ENCODE results near the gene LRRC28.

The LRRC28 gene

GRCh38 chr15:99328106-99329072, 77.1 kb downstream of the LRRC28 start:
- FAIRE-seq, result peak; percentile 58
- TF ChIP-seq SPI1 (IDR thresholded peaks at IDR 0.05; ENCODE audit: low read depth, low read length), result no peak
- TF ChIP-seq POLR2AphosphoS5 (IDR thresholded peaks at IDR 0.05; ENCODE audit: low read depth, low read length), result no peak
- no peak for DNase-seq (ENCODE audit: insufficient read length, low spot score)

- TF ChIP-seq TAF1 (IDR thresholded peaks at IDR 0.05; ENCODE audit: low read depth, low read length) (no peak), POU2F2 (IDR thresholded peaks at IDR 0.05; ENCODE audit: low read depth, low read length) (no peak), SPI1 (IDR thresholded peaks at IDR 0.05; ENCODE audit: low read depth, low read length) (no peak), POLR2AphosphoS5 (IDR thresholded peaks at IDR 0.05; ENCODE audit: low read depth, low read length) (no peak), POLR2A (IDR thresholded peaks at IDR 0.05; ENCODE audit: low read depth, low read length) (no peak), PAX5 (IDR thresholded peaks at IDR 0.05; ENCODE audit: insufficient read depth, low read length, severe bottlenecking) (no peak)
- FAIRE-seq, result no peak
- DNase-seq (ENCODE audit: insufficient read length, low spot score), result no peak
These were observed 80.1 kb downstream of the LRRC28 start for GRCh38 chr15:99331381-99331780.

- TF ChIP-seq POLR2A (IDR thresholded peaks at IDR 0.05; ENCODE audit: low read depth, low read length) (no peak), POU2F2 (IDR thresholded peaks at IDR 0.05; ENCODE audit: low read depth, low read length) (no peak), TAF1 (IDR thresholded peaks at IDR 0.05; ENCODE audit: low read depth, low read length) (no peak), POLR2AphosphoS5 (IDR thresholded peaks at IDR 0.05; ENCODE audit: low read depth, low read length) (no peak), PAX5 (IDR thresholded peaks at IDR 0.05; ENCODE audit: insufficient read depth, low read length, severe bottlenecking) (no peak), SPI1 (IDR thresholded peaks at IDR 0.05; ENCODE audit: low read depth, low read length) (no peak)
- FAIRE-seq, result no peak
- DNase-seq (ENCODE audit: insufficient read length, low spot score), result no peak
These were observed 82.1 kb downstream of the LRRC28 start for GRCh38 chr15:99333413-99333812.

- TF ChIP-seq SPI1 (IDR thresholded peaks at IDR 0.05; ENCODE audit: low read depth, low read length), result no peak
- no peak for TF ChIP-seq TAF1 (IDR thresholded peaks at IDR 0.05; ENCODE audit: low read depth, low read length)
- TF ChIP-seq PAX5 (IDR thresholded peaks at IDR 0.05; ENCODE audit: insufficient read depth, low read length, severe bottlenecking), result no peak
- TF ChIP-seq POU2F2 (IDR thresholded peaks at IDR 0.05; ENCODE audit: low read depth, low read length), result no peak
- TF ChIP-seq POLR2AphosphoS5 (IDR thresholded peaks at IDR 0.05; ENCODE audit: low read depth, low read length), result no peak
- no peak for TF ChIP-seq POLR2A (IDR thresholded peaks at IDR 0.05; ENCODE audit: low read depth, low read length)
- FAIRE-seq (no peak), DNase-seq (ENCODE audit: insufficient read length, low spot score) (no peak)
These were observed 82.7 kb downstream of the LRRC28 start for GRCh38 chr15:99333981-99334380.

GRCh38 chr15:99335508-99335907, 84.2 kb downstream of the LRRC28 start:
- TF ChIP-seq SPI1 (IDR thresholded peaks at IDR 0.05; ENCODE audit: low read depth, low read length) (no peak), POU2F2 (IDR thresholded peaks at IDR 0.05; ENCODE audit: low read depth, low read length) (no peak), PAX5 (IDR thresholded peaks at IDR 0.05; ENCODE audit: insufficient read depth, low read length, severe bottlenecking) (no peak), POLR2AphosphoS5 (IDR thresholded peaks at IDR 0.05; ENCODE audit: low read depth, low read length) (no peak), TAF1 (IDR thresholded peaks at IDR 0.05; ENCODE audit: low read depth, low read length) (no peak), POLR2A (IDR thresholded peaks at IDR 0.05; ENCODE audit: low read depth, low read length) (no peak)
- FAIRE-seq (no peak), DNase-seq (ENCODE audit: insufficient read length, low spot score) (no peak)

GRCh38 chr15:99336794-99337193, 85.5 kb downstream of the LRRC28 start:
- TF ChIP-seq SPI1 (IDR thresholded peaks at IDR 0.05; ENCODE audit: low read depth, low read length) (no peak), POLR2A (IDR thresholded peaks at IDR 0.05; ENCODE audit: low read depth, low read length) (no peak), POU2F2 (IDR thresholded peaks at IDR 0.05; ENCODE audit: low read depth, low read length) (no peak)
- DNase-seq (ENCODE audit: insufficient read length, low spot score) (no peak), FAIRE-seq (no peak)

GRCh38 chr15:99340347-99340746, 89.1 kb downstream of the LRRC28 start:
- DNase-seq (ENCODE audit: insufficient read length, low spot score) (no peak), FAIRE-seq (no peak)
- TF ChIP-seq SPI1 (IDR thresholded peaks at IDR 0.05; ENCODE audit: low read depth, low read length) (no peak), TAF1 (IDR thresholded peaks at IDR 0.05; ENCODE audit: low read depth, low read length) (no peak), PAX5 (IDR thresholded peaks at IDR 0.05; ENCODE audit: insufficient read depth, low read length, severe bottlenecking) (no peak), POLR2A (IDR thresholded peaks at IDR 0.05; ENCODE audit: low read depth, low read length) (no peak), POLR2AphosphoS5 (IDR thresholded peaks at IDR 0.05; ENCODE audit: low read depth, low read length) (no peak), POU2F2 (IDR thresholded peaks at IDR 0.05; ENCODE audit: low read depth, low read length) (no peak)

- TF ChIP-seq POU2F2 (IDR thresholded peaks at IDR 0.05; ENCODE audit: low read depth, low read length) (no peak), POLR2A (IDR thresholded peaks at IDR 0.05; ENCODE audit: low read depth, low read length) (no peak), TAF1 (IDR thresholded peaks at IDR 0.05; ENCODE audit: low read depth, low read length) (no peak), PAX5 (IDR thresholded peaks at IDR 0.05; ENCODE audit: insufficient read depth, low read length, severe bottlenecking) (no peak), SPI1 (IDR thresholded peaks at IDR 0.05; ENCODE audit: low read depth, low read length) (no peak), POLR2AphosphoS5 (IDR thresholded peaks at IDR 0.05; ENCODE audit: low read depth, low read length) (no peak)
- no peak for DNase-seq (ENCODE audit: insufficient read length, low spot score)
- FAIRE-seq, result no peak
These were observed 90.5 kb downstream of the LRRC28 start for GRCh38 chr15:99341786-99342185.

GRCh38 chr15:99343208-99343607, 91.9 kb downstream of the LRRC28 start:
- FAIRE-seq, result no peak
- TF ChIP-seq POLR2A (IDR thresholded peaks at IDR 0.05; ENCODE audit: low read depth, low read length) (no peak), POLR2AphosphoS5 (IDR thresholded peaks at IDR 0.05; ENCODE audit: low read depth, low read length) (no peak), TAF1 (IDR thresholded peaks at IDR 0.05; ENCODE audit: low read depth, low read length) (no peak), SPI1 (IDR thresholded peaks at IDR 0.05; ENCODE audit: low read depth, low read length) (no peak), POU2F2 (IDR thresholded peaks at IDR 0.05; ENCODE audit: low read depth, low read length) (no peak), PAX5 (IDR thresholded peaks at IDR 0.05; ENCODE audit: insufficient read depth, low read length, severe bottlenecking) (no peak)
- no peak for DNase-seq (ENCODE audit: insufficient read length, low spot score)
